GM19324 (cell line): Measurements from ENCODE around the gene NEAT1.
"Not testable (repeated sequence)": the region's sequence is repeated elsewhere in the genome, so short reads cannot be mapped to it uniquely, and the experiment has no call there.

Experiments
- ATAC-seq: cut with Tn5 transposase; IDR thresholded peaks from one replicate; pipeline ENCODE4 v1.9.1; 2021; ENCODE audit warnings: mild to moderate bottlenecking, moderate library complexity; ENCODE audit not compliant: unreplicated experiment, low FRiP score

NEAT1 gene

DNA sequence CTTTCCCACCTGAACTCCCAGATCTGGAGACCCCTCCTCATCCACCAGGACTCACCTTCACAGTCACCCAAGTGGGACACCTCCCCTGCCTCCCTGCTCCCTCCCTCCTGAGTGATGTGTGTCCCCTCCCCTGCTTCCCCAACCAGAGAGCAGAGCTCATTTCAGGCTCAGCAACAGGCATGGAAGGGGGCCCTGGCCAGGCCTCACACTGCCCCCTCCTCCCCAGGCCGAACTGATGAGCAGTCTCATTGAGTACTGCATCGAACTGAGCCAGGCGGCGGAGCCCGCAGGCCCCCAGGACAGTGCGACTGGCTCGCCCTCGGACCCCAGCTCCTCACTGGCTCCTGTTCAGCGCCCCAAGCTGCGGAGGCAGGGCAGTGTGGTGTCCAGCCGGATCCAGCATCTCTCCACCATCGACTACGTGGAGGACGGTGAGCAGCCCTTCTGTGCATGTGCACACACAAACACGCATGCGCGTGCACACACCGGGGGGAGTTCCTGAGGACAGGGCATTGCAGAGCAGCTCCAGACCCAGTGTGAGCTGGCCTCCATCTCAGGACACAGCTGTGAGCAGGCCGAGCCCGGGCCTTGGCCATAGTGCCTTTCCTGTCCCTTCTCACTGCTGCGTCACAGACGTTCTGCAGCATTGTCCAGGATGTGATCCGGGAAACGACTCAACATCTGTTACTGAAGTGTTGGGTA lies 17.8 kb upstream of the NEAT1 start:
- no peak for ATAC-seq

DNA sequence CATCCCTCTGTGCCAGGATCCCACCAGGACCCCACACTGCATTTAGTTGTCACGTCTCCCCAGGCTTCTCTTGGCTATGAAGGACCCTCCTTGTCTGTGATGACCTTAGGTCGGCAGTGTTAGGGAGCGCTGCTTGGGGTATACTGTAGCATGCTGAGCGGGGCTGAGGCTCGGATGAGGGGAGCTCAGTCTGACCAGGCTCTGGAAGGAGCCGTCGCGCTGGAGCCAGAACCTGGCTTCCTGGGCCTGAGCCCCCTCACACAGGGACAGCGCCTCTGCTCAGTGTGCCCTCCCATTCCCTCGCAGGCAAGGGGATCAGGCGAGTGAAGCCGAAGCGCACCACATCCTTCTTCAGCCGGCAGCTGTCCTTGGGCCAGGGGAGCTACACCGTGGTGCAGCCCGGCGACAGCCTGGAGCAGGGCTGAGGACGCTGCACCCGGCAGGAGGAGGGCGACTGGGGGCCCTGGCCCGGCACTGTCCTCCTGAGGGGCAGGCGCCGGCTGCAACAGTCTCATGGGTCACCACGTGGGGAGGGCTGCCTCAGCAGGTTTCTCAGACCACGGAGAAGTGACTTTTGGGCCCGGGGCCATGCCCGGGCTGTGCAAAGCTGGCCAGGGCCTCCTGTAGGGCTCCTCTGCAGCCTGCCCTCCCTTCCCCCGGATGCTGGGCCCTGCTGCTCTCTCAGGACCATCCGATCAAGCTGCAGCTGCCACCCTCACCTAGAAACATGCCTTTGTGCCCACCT lies 11.5 kb upstream of the NEAT1 start:
- ATAC-seq, result no peak

DNA sequence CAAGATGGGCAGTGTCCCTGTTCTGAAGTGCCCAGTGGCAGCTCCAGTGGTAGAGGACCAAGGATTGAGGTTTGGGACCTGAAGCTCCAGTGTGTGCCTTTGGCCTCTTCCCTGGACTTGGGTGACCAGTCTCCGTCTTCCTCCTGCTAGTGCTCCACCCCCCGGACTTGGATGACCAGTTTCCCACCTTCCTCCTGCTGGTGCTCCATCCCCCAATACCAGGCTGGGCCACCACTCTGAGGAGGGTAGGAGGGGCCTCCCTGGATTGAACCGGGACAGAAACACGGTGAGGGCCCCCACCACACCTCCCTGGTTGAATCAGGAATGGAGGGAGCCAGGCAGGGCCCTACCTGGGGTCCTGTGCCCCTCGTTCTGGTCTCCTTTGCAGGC lies 10.9 kb upstream of the NEAT1 start:
- no peak for ATAC-seq

DNA sequence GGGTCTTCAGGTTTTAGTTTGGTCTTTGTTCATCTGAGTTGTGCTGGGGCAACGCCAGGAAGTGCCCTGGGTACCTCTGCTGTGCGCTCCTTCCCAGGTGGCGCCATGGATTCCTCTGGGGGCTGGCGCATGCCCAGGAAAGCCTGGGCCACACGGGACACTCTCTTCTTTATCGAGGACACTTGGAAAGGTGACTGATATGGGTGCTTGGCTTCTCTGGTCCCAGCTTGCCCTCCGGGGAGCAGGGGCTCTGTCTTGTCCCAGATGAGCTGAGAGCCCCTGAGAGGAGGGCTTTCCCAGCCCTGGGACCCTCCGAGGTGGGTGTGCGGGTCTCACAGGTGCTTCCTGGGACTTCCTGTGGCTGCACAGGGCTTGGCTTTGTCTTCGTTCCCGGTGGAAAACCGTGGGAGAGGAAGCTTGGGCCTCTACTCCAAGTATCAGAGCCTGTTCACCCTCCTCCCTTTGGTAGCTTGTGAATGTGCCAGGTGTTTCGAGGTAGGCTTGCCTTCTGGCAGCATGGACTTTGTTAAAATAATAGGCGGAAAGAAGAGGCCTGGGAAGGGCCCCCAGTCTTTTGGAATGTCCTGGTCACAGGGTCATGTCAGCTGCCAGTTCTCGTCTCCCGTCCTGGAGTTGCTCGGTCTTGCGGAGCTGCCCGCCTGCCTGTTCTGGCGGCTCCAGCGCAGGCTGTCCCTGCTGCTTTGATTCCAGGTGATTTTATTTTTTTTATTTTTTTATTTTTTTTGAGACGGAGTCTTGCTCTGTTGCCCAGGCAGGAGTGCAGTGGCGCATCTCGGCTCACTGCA lies 10.1 kb upstream of the NEAT1 start:
- ATAC-seq, result no peak

DNA sequence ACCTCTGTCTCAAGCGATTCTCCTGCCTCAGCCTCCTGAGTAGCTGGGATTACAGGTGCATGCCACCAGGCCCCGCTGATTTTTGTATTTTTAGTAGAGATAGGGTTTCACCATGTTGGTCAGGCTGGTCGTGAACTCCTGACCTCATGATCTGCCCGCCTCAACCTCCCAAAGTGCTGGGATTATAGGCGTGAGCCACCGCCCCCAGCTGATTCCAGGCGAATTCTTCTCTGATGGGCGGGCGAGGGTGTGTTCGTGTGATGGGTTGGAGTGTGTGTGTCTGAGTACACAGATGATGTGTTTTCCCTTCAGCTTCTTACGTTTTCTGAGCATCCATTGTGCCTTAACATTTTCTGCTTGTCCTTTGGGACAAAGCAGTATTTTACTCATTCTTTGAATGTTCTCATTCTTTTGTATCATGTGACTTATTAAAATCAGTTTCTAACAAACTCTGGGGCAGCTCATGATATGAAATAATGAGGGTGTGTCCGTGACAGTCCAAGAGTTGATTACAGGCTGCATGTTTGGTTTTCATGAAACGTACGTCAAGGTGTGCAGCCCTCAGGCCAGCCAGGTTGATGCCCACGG lies 9.4 kb upstream of the NEAT1 start:
- ATAC-seq, result not testable (repeated sequence)

DNA sequence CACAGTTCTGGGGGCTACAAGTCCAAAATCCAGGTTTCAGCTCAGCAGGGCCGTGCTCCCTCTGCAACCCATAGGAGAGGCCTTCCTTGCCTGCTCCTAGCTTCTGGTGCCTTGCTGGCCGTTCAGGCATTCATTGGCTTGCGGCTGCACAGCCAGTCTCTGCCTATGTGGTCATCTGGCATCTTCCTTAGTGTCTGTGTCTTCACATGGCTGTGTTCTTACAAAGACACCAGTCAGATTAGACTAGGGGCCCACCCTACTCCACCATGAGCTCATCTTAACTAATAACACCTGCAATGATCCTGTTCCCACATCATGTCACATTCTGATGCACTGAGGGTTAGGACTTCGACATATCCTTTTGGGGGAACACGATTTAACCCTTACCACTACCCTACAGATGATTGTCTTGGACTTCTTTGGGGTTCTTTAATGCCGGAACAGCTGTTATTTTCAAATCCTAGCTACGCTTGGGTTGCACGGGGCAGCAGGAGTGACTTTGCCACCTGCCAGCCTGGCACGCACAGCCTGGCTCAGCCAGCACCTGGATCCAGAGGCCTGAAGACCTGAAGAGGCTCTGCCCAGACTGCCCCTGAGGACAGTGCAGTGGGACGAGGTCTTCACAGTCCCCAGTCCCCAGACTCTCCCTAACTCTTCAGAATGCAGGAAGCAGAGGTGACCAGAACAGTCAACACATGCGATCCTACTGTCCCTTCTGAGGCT lies 7.7 kb upstream of the NEAT1 start:
- ATAC-seq, result no peak

DNA sequence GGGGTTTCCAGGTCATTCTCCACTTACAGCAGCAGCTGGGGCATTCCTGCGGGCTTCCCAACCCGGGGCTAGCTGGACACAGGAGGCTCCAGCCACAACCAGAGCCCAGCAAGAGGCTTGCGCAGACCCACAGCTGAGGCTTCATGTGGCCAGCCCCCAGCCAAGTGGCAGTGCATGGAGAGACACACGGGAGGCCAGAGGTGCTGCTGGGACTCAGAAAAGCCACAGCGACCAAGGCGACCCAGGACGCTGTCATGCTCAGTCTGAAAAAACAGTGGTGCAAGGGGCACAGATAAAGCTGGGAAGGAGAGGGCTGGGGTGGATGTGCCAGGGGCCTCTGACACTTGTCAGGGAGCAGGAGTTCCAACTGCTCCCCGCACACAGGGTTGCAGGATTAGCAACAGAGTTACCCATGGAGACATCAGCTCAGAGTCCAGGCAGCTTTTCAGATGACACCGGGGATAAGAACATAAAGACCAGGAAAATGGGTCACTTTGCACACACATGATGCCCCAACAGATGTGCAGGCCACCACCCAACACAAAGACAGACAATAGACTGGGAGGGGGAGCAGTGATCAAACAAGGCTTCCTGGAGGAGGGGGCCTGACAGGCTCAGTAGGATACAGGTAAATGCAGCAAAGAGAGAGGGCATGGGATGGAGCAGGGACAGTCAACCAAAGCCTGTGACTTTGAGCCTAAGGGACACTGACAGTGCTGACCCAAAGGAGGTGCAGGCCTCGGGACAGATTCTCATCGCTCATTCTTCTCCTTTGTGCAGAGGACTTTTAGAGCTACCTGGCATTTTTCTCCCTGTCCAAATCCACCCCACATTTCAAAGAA lies 6.9 kb upstream of the NEAT1 start:
- ATAC-seq, result no peak

DNA sequence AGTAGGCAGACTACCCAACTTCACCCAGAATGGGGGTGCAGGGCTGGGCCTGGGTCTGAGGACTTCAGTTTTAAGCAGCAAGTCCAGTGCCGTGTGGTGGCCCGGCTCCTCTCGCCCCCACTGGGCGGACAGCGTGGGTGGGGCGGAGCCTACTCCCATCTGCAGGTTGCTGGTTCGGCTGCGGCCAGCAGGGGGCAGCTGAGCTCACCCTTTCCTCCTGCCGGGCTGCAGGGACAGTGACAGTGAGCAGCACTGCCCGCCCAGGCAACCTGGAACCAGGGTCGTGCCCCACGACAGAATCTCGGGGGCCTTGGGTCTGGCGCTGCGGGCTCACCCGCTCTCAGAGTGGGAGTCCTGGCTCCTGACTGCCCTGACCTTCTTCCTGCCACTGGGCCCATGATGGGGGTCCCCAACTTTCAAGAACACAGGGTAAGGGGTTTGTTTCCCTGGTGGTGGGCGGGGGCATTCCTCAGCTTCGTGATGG lies 6.2 kb upstream of the NEAT1 start:
- ATAC-seq, result no peak

DNA sequence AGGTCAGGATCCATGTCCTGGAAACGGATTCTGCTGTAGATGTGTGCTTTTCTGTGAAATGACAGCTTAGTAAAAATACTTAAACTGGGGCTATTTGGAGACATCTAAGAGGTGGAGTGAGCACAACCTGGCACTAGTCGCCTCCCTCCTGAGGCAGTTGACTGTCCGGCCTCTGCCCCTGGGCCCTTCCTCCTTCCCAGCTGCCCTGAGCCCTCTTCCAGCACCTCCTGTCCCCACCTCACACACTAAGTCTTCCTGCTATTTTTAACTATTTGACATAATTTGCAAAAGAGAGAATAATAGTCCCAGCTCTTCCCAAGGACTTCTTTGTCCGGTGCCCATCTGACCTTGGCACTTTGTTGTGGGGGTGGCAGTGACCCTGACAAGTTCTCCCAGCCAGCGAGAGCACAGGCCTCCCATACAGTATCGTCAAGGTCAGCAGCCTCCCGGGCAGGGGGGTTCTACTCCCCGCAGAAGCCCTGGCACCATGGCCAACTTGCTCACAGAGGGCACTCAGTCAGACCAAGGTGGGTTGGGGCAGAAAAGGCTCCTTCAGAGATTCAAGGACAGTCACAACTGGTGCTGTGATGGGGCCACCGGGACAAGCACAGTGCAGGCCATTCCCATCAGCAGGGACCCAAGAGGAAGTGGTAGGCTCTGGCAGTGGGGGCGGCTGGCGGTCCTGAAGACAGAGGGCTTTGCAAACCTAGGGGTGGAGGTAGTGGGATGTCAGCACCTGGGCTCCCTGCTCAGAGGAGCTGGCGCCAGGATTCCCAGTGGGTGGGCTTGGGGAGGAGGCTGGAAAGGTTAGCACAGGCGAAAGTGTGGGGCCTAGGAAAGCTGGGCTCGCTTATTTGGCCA lies 5.5 kb upstream of the NEAT1 start:
- no peak for ATAC-seq

DNA sequence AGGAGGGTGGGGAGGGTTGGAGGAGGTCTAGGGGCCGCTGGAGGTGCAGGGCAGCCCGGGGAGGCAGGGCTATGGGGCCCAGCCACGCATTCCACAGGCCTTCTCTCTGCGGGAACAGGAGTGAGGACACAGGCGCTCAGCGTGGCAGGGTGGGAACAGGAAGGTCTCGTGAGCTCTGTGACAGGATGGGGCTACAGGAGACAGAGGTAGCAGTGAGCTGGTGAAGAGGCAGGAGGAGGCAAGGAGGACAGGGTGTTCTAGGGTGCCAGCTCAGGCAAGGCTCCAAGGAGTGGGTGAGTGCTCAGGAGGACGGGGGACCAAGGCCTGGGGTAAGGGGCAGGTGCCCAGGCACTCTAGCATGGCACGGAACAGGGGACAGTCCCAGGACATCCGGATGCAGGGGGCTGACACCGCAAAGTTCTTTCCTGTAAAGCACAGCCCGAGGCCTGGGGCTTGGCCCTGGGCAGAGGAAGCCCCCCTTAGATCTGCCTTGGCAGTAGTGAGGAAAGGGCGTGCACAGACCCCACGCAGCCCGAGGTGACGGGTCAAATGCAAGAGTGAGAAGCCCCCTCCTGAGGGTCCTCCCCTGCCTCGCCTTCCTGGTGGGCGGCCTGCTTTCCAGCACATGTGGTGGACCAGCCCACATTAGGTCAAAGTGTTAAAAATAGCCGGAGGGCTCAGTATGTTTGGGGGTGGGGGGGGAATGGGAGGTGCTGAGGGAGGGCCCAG lies 4.7 kb upstream of the NEAT1 start:
- ATAC-seq, result no peak

DNA sequence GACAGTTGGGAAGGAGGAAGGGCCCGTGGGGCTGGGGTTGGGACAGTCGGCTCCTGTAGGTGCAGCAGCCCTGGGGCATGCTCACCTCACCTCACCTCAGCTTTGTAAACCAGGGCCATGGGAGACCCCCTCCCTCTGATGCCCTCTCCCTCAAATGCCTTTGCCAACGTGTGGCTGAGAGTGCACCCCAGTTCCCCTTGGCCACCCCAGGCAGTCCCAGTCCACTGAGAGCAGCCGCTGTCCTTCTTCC lies 4.2 kb upstream of the NEAT1 start:
- no peak for ATAC-seq

DNA sequence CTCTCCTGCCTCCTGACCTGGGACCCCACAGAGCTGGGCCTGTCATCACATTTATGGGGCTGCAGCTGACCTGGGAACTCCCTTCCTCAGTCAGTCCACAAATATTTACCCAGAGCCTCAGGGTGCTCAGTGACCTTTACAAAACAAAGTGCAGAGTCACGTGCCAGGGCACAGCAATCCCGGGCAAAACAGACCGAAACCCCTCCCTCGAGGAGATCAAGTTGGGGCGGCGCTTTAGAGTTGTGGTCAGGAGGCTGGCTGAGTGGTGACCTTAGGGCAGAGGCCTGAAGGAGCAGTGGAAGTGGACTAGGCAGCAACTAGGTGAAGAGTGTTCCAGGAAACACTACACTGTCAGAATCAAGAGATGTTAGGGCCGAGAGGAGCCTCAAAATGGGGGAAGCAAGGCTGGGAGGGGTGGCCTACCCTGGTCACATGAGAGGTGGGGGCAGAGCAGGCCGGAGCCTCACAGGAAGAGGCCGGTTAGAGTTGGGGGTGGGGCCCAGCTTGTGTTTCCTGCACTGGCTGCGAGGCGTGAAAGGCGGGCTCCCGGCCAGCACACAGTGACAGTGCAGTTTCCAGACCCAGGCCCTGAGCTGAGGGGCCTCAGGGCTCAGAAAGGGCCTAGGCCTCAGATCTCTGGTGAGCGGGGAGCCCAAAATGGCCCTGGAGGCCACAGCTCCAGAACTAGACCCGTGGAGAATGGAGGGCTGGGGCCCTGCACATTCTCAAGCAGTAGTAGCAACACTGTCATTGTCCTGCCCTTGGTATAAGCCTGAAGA lies 3.7 kb upstream of the NEAT1 start:
- peak; percentile 35 for ATAC-seq

DNA sequence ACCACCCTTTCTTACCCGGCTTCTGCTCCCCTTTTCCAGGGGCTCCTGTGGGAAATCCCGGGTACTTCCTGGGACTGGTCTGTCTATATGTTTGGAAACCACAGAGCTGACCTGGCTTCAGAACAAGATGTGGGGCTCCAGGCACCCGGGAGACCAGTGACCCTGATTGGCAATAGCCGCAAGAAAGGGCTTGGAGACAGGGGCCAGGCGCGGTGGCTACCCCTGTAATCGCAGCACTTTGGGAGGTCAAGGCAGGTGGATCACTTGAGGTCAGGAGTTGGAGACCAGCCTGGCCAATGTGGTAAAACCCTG lies 3.2 kb upstream of the NEAT1 start:
- no peak for ATAC-seq

DNA sequence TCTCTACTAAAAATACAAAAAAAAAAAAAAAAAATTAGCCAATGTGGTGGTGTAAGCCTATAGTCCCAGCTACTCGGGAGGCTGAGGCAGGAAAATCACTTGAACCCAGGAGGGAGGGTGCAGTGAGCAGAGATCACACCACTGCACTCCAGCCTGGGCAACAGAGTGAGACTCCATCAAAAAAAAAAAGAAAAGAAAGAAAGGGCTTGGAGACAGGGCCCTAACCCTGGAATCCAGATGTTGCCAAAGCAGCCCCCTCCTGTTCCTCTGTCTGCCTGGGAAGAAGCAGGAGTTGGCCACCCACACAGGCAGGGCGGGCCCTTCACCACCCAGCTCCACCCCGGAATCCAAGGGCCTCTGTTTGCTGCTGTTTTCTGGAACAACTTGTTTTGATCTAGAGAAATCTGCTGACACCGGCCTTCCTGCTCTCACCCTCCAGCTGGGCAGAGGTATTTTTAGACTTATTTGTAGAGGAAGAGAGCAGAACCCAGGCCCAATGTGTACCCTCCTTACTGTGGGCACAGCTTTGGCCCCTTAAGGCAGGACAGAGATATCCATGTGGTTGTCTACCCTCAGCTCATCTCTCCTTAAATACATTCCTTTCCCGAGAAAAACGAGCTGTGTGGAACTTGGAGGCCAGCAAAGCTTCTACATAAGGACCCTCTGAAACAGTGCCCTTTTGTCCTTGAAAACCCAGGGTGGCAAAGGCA lies 2.7 kb upstream of the NEAT1 start:
- no peak for ATAC-seq

DNA sequence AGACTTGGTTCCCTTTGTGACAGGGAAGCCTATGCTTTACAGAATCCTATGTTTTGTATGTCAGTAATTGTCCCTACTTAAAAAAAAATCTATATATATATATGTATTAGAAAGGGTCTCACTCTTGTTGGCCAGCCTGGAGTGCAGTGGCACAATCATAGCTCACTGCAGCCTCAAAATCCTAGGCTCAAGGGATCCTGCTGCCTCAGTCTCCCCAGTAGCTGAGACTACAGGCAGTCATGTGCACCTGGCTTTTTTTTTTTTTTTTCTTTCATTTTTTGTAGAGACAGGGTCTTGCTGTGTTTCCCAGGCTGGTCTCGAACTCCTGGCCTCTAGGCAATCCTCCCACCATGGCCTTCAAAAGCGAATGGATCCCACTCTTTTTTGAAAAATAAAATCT lies 2.1 kb upstream of the NEAT1 start:
- ATAC-seq, result no peak

DNA sequence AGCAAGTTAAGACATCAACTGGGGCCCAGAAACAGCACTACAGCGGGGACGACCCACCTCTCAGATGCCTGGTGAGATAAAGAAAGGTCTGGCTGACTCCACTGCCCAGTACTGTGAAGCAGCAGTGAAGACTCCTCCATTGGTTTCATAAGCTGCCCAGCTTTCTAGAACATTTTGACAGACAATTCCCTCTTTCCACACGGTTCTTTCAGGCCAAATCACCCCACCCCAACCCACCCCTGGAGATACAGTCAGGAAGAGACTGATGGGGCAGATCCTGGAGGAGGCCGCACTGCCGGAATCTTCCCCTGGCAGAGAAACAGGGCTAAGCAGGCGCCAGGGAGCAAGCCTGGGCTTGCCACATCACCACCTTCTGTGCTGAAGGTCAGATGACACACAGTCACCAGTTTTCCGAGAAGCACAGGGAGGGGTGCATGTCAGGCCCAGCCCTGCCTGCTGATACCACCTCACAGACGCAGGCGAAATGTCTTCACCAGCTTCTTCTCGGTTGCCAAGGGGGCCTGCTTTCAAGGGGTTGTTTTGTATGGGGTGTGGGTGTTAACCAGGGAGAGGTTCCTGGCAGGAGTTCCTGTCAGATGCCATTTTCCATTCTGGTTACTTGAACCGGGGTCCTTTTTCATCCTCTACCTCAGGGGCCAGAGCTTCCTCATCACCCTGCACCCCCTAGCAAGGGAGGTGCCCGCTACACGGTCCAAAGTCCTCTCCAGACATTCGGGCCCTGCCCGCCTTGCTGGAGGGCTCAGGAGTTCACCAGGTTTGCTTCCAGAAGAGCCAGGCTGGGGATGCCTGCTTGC lies 1.4 kb upstream of the NEAT1 start:
- ATAC-seq, result no peak
